Posterior cingulate gyrus (tissue), 11 donors: ENCODE results near the gene ZDBF2.
A peak's percentile ranks its signal among the peaks of the same experiment; 100 is the strongest.
"Not testable (repeated sequence)": the region's sequence is repeated elsewhere in the genome, so short reads cannot be mapped to it uniquely, and the experiment has no call there.

Source experiments
- DNase-seq, 10 donors: peaks; one replicate each; pipeline versions ENCODE4 v3.0.0 to v3.0.0-alpha.2; 2020 to 2021; ENCODE audit warnings: mixed read lengths in 3 of 10
- intact Hi-C: fragments of 100-400 bp; cut with DNase I; formaldehyde crosslinking; loops from one replicate; pipeline ENCODE4 v1.15.1; 2023

The ZDBF2 gene

DNA sequence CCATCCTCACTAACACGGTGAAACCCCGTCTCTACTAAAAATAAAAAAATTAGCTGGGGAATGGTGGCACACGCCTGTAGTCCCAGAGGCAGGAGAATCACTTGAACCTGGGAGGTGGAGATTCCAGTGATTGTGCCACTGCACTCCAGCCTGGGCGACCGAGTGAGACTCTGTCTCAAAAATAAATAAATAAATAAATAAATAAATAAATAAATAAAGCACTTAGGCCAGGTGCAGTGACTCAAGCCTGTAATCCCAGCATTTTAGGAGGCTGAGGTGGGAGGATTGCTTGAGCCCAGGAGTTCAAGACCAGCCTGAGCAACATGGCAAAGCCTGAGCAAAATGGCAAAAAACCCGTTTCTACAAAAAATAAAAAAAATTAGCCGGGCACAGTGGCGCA, 15.8 kb upstream of the ZDBF2 start:
- intact Hi-C loops, DNase-seq: not testable (repeated sequence)

DNA sequence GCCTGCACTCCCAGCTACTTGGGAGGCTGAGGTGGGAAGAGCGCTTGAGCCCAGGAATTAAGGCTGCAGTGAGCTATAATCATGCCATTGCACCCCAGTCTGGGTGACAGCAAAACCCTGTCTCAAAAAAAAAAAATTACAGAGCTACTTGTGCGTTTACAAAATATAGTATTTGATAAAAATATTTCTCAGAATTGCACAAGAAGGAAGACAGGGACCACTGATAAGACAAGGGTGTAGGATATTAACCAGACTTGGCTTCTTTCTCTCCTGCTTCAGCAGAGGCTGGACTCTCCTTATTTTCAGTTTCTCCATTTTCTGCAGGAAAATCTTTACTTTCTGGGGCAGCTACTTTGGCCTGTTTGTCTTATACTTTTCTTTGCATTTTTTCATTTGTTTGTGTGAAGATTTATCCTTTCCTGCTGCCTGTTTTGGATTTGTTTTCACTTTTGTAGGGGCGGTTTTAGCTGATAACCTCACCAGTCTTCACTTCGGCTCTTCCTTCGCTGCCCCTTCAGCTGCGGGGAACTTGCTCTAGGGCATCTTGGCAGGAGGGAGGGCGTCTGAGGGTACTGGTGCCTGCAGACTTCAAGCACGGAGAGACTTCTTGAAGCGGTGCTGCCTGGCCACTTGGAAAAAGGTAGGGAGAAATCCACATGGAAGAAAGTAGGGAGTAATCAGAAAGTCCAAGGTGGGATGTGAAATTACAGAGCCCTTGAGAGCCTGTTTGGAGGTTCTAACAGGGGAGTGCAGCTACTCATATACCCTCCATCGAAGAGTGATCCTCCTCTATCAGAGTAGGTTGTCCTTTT, 14.9 kb upstream of the ZDBF2 start:
- intact Hi-C loops: no loop called here
- DNase-seq: no peak

DNA sequence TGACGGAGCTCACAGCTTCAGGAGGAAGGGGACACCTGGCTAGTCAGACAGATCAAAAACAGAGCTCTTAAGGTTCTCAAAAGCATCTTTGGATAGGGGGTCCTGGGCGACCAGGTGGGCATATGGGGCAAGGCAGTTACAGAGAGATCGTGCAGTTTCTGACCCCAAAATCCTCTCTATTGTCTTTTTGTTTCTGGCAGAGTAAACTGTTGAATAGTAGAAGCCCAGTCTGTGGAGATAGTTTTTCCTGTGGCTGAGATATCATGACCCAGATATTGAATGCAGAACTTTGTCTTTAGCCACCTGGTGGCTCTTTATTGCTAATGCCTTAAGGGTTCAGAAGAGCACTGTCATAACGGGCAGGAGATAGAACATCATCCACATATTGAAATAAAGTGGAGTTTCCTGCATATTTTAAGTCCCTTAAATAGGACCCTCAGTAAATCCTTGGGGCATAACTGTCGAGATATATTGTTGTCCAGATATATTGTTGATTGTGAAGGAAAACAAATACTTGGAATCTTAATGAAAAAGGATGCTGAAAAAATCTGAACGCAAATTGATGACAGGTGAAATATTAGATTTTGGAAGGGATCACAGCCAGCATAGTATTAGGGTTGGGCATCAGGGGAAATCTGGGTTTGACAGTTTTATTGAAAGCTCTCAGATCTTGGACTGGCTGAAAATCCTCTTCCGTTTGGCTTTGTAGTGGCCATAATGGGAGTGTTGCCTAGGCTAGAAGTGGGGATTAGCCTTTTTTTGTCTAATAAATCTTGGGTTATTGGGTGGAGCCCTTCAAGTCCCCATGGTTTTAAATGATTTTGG, 14.1 kb upstream of the ZDBF2 start:
- intact Hi-C loops: no loop called here
- DNase-seq: no peak

DNA sequence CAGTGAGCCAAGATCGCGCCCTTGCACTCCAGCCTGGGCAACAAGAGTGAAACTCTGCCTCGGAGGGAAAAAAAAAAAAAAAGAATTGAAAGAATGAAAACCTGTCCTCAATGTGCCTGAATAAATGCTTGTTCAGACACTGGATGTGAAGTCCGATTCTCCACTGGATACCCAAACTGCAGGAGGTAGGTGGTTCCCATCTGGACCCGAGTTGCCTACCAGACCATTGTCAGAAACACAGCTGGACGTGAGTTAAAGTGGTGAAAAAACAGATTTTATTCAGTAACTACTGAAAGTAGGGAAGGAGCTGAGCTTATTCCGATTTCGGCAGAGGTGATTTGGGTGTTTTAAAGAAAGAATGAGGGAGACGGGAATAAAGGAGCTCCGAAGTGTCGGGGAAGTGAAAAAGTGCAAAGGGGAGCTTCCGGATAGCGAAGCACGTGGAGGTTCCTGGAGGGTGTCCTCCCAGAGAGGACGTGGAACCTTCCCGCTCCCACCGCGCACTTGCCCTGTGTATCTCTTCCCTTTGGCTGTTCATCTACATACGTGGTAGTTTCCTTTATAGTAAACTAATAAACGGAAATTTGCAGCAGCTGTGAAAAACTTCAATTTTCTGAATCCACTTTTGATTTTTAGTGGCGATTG, 10.4 kb upstream of the ZDBF2 start:
- intact Hi-C loops: no loop called here
- DNase-seq: no peak

DNA sequence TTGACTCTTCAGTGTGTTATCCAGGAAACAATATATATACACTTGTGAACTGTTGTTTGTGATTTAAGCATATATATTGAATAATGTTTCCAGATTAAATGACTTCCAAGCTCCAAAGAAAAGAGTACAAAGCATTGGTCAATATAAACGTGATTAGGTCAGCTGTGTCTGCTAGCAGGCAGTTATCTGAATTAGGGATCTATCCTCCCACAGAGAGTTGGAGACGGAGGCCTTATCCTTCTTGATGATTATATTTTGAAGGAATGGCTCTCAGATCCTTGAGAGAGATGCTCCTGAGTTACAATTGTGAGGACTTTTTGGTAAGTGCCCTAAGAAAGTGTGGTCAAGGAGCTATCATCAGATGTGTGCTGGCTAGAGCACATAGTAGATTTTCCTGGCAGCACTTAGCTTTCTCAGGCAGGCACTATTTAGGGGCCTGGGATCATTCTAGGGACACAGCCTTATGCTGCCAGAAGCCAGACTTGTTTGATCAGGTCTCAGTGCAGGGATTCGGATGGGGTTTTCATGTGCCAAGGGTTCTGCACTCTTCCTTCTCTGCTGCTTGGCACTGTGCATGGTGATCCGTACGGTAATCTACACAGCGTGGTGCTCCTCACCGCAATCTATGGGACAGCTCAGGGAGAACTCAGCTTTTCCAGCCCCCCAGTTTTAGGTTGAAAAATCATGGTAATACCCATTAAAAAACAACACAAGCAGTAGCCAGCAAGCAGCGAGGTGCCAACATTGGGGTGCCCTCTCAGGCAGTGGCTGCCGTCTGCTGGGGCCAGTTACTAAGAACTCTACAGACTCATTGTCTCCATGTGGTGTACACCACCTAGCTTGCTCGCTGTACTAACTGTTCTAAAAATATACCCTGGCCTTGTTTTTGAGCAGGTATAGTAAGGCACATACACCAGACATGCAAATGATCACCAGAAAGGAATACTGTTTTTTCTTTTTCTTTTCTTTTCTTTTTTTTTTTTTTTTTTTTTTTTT, 8.0 kb upstream of the ZDBF2 start:
- no peak for DNase-seq
- intact Hi-C loops: no loop called here

DNA sequence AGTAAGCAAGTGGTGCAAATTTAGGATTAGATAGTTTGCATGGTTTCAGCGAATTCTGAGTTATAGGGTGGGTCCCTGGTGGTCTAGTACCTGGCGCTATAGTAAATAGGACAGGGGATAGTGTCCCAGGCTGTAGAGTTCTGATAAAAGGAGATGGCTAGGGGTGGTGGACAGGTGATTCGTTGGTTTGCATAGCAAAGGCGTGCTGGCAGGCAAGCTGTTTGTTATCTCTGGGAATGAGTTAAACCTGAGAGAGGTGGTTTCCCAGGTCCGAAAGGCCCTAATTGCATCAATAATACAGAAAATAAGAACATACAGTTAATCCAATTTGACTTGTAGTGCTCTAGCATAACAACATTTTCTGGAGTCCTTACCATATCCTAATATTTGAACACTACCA, 6.9 kb upstream of the ZDBF2 start:
- intact Hi-C loops: no loop called here
- no peak for DNase-seq

DNA sequence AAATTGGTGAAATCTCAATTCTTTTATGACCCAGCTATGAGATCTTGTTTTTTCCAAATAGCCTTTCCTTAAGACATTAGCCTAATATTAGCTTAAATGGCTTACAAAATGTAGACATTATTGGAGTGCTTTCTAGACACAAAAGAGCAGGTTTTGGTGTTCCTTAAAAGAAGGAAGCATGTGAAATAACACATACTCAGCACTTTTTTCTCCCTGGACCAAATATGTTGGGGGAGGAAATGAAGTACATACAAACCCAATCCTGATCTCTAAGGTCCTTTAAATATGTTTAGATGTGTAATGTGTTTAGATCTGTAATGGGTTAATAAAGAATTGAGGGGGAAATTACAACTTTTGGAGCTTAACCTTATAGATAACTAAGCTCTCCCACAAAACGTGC, 3.4 kb upstream of the ZDBF2 start:
- DNase-seq: no peak
- intact Hi-C loops: loop anchor here (5.0 kb wide), 1 partner anchor 109 kb away; no protein-coding TSS in a partner anchor

DNA sequence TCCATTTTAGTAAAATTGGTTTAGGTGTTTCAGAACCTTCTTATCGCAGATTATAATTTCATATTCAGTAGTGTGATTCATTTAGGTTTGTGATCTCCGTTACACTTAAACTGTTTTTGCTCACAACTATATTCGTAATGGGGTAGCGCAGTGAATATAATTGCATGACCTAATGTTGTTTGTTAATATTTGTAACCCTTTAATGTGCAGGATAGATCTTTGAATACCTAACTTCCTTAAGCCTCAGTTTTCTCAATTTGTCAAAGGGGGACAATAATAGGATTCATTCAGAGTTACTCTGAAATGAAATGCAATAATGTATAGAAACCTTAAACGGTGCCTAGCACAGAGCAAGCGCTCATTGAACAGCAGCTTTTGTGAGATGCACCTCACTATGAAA, 558 bp upstream of the ZDBF2 start:
- no peak for DNase-seq
- intact Hi-C loops: loop anchor here (5.0 kb wide), 1 partner anchor 112 kb away; no protein-coding TSS in a partner anchor

DNA sequence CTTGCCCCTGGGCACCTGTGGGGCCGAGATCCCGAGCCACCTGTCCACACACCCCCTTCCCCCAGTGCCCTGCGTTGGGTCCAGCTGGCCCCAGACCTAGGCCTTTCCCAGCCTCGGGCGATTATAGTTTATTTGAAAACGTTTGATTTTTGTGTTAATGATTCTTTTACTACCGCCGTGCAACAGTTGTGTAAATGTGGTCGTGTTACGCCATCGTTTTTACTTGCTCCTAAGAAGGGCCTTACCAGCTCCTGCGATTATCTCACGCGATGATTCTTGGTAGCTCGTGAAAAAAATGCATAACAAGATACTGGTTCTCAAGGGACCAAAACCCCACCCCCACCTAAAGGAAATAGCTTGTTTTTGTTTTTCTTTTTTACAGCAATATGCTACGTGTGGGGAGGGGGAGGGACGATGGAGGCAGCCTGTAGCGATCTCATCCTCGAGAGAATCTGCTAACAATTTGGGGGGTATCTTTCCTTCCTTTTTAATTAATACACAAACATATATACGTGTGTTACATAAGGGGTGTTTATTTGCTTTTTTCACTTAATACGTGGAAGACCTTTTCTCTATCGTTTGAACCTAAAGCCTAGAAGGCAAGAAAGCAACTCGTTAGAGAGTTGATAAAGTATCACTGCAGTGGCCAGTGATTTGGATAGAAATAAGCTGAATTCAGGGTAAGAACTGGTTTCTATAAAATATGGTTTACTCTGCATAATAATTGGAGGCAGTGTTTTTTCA, 1.0 kb downstream of the ZDBF2 start:
- DNase-seq: no peak
- intact Hi-C loops: no loop called here

DNA sequence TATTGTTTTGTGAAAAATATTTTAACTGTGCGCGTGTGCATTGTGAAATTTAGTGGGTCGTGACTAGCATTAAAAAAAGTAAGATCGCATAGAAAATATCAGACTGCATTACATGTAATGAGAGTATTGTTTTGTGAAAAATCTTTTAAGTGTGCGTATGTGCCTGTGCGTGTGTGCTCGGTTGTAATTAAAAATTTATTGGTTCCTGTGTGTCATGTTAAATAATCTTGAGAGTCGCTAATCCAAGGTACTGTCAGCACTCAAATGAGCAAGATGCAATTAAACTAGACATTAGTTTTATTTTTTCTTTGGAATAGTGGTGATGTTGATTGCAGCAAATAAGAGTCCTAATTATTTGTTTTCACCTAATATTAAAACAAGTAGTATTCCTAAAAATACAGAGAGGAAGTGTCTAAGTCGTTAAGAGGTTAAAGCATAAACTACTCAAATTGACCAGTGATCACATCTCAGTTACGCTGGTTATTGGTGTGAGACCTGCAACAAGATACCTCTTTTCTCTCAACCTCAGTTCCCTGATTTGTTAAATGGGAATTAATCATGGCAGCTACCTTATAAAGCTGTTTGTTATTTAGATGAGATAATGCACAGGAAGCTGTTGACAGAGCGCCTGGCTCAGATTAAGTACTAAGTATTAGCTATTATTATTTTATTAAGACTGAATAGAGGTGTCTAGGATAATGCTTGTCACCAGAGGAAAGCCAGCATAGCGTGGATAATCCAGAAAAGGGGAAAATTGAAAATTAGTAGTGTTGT, 1.9 kb downstream of the ZDBF2 start:
- no peak for DNase-seq
- intact Hi-C loops: no loop called here

DNA sequence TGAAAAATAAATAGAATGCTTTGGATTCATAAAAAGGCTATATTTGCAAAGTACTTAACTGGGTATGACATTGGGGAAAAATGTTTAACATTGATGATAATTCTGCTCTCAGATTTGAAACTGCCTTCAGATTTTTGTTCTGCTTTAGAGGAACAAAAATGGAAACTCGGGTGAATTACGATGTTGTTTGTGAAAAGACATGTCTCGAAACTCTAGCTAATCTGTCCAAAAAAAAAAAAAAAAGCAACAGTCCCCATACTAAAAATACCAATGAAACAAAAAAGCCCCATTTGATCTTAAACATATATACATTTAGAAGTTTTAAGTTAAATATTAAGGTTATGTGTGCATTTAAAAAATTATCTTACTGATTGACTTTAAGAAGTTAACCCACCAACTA, 3.0 kb downstream of the ZDBF2 start:
- no peak for DNase-seq

DNA sequence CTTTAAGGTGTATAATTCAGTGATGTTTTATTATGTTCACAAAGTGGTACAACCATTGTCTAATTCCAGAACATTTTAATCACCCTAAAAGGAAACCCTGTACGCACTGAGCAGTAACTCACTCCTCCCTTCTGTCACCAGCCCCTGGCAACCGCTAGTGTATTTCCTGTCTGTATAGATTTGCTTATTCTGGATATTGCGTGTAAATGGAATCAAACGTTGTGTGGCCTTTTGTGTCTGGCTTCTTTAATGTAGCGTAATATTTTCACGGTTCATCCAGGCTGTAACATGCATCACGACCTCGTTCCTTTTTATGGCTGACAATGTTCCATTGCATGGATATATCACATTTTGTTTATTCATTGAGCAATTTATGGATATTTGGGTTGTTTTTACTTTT, 8.3 kb downstream of the ZDBF2 start:
- DNase-seq: no peak
- intact Hi-C loops: no loop called here

More for the DNA sequence above, 3.0 kb downstream of the ZDBF2 start:
- intact Hi-C loops: no loop called here

DNA sequence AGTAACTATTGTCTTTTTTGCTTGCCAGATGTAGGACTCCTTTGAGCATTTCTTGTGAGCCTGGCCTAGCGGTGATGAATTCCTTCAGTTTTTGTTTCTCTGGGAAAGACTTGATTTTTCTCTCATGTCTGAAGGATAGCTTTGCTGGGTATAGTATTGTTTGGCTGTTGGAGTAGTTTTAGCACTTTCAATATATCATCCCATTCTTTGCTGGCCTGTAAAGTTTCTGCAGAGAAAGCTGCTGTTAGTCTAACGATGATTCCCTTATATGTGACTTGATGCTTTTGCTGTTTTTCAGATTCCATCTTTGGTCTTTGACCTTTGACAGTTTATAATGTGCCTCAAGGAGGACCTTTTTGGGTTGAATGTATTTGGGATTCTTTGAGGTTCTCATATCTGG, 12.7 kb downstream of the ZDBF2 start:
- intact Hi-C loops: no loop called here
- DNase-seq: no peak

DNA sequence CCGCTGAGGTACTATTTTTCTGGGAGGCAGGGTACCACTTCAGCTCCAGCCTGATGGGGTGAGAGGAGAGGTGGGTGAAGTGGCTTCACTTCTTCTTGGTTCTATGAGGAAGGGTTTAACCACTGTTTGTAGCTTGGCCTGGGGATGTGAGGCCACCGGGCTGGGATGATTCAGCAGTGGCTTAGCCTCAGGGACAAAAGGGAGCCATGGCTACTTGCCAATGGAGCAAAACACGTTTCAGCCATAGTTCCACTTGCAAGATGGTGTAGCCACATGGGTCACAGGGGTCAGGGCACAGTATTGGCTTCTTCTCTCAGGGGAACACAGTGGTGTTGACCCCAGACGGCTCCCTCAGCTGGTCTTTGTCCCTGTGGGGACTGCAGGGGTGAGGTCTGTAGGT, 14.9 kb downstream of the ZDBF2 start:
- intact Hi-C loops: no loop called here
- DNase-seq: peak in 1 of 10 donors; percentile 19

DNA sequence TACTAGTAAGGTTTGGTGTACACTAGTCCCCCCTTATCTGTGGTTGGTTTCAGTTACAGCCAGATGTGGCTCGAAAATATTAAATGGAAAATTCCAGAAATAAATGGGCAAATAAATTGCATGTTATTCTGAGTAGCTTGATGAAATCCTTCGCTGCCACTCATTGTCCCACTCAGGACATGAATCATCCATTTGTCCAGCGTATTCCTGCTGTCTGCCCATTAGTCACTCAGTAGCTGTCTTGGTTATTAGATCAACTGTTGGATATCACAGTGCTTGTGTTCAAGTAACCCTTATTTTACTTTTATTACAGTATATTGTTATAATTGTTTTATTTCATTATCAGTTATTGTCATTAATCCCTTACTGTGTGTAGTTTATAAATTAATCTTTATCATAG, 21.7 kb downstream of the ZDBF2 start:
- DNase-seq: no peak
- intact Hi-C loops: no loop called here

DNA sequence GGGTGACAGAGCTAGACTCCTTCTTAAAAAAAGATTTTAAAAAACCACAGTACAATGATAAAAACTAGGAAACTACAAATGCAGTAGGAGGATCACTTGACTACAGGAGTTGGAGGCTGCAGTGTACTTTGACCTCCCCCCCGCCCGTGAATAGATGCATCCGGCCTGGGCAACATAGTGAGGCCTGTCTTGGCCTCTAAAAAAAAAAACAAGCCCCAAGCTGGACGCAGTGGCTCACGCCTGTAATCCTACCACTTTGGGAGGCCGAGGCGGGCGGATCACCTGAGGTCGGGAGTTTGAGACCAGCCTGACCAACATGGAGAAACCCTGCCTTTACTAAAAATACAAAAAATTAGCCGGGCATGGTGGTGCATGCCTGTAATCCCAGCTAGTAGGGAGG, 25.1 kb downstream of the ZDBF2 start:
- DNase-seq: peak in 1 of 10 donors; percentile 69
- intact Hi-C loops: not testable (repeated sequence)

DNA sequence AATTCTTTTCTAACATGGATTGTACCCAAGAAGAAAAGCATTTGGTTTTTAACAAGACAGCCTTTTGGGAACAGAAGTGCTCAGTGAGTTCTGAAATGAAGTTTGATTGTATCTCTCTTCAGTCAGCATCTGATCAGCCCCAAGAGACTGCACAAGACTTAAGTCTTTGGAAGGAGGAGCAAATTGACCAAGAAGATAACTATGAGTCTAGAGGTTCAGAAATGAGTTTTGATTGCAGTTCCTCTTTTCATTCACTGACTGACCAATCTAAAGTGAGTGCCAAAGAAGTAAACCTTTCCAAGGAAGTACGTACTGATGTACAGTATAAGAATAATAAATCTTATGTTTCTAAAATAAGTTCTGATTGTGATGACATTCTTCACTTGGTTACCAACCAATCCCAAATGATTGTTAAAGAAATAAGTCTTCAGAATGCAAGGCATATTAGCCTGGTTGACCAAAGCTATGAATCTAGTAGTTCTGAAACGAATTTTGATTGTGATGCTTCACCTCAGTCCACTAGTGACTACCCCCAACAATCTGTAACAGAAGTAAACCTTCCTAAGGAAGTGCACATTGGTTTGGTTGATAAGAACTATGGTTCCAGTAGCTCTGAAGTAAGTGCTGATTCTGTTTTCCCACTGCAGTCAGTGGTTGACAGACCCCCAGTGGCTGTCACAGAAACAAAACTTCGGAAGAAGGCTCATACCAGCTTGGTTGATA, 31.2 kb downstream of the ZDBF2 start:
- intact Hi-C loops: no loop called here
- no peak for DNase-seq

DNA sequence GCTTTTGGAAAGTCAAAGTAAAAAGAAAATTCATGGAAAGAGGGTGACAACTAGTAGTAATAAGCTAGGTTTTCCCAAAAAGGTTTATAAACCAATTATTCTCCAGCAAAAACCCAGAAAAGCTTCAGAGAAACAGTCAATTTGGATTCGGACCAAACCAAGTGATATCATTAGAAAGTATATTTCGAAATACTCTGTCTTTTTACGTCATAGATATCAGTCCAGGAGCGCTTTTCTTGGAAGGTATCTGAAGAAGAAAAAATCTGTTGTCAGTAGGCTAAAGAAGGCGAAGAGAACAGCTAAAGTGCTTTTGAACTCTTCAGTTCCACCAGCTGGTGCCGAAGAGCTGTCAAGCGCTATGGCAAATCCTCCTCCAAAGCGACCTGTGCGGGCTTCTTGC, 36.6 kb downstream of the ZDBF2 start:
- no peak for DNase-seq
- intact Hi-C loops: no loop called here
